Measurements from ENCODE around the gene KRT72.
"Not testable (repeated sequence)": the region's sequence is repeated elsewhere in the genome, so short reads cannot be mapped to it uniquely, and the experiment has no call there.

The KRT72 gene

GRCh38 chr12:52606096-52606495, 4.8 kb upstream of the KRT72 start:
- no peak for DNase-seq

GRCh38 chr12:52605542-52605941, 4.3 kb upstream of the KRT72 start:
- no peak for DNase-seq

- no peak for DNase-seq
These were observed 3.6 kb upstream of the KRT72 start for GRCh38 chr12:52604859-52605258.

- DNase-seq: no peak
These were observed 2.1 kb upstream of the KRT72 start for GRCh38 chr12:52603314-52603713.

- DNase-seq: no peak
These were observed 1.3 kb upstream of the KRT72 start for GRCh38 chr12:52602552-52602951.

GRCh38 chr12:52601671-52602070, 408 bp upstream of the KRT72 start:
- no peak for DNase-seq

- no peak for DNase-seq
These were observed 788 bp downstream of the KRT72 start for GRCh38 chr12:52600475-52600874.

GRCh38 chr12:52600071-52600470, 1.2 kb downstream of the KRT72 start:
- DNase-seq: no peak

GRCh38 chr12:52598966-52599365, 2.3 kb downstream of the KRT72 start:
- DNase-seq: no peak

- DNase-seq: not testable (repeated sequence)
These were observed 7.0 kb downstream of the KRT72 start for GRCh38 chr12:52594237-52594636.

GRCh38 chr12:52591521-52591920, 9.7 kb downstream of the KRT72 start:
- DNase-seq: no peak

GRCh38 chr12:52590021-52590420, 11.2 kb downstream of the KRT72 start:
- DNase-seq: no peak

GRCh38 chr12:52587563-52587962, 13.7 kb downstream of the KRT72 start:
- DNase-seq: no peak

GRCh38 chr12:52585946-52586345, 15.3 kb downstream of the KRT72 start:
- peak; percentile 6 for DNase-seq

GRCh38 chr12:52585066-52585465, 16.2 kb downstream of the KRT72 start:
- no peak for DNase-seq

GRCh38 chr12:52584156-52584682, 17.0 kb downstream of the KRT72 start:
- no peak for DNase-seq

GRCh38 chr12:52582971-52583456, 18.2 kb downstream of the KRT72 start:
- peak; percentile 54 for DNase-seq

- DNase-seq: no peak
These were observed 18.8 kb downstream of the KRT72 start for GRCh38 chr12:52582486-52582885.

- no peak for DNase-seq
These were observed 19.8 kb downstream of the KRT72 start for GRCh38 chr12:52581481-52581880.

- DNase-seq: no peak
These were observed 20.2 kb downstream of the KRT72 start for GRCh38 chr12:52581066-52581465.

- DNase-seq: no peak
These were observed 20.8 kb downstream of the KRT72 start for GRCh38 chr12:52580496-52580895.

GRCh38 chr12:52579468-52580465, 21.5 kb downstream of the KRT72 start:
- no peak for DNase-seq

- DNase-seq: no peak
These were observed 22.8 kb downstream of the KRT72 start for GRCh38 chr12:52578469-52578868.

- DNase-seq: no peak
These were observed 23.9 kb downstream of the KRT72 start for GRCh38 chr12:52577316-52577715.

Data from activated CD4-positive, alpha-beta T cell treated with anti-CD3 and anti-CD28 coated beads, Interleukin-2, Interleukin-6, amounts not matched to agents 100 ng/mL and 50 ng/mL, durations not matched to agents 16 hours and 8 hours (primary cell).